CD4-positive, alpha-beta memory T cell (primary cell): ENCODE data around the gene SLC35F2. TPM values are rescaled to one million over a fixed set of nuclear protein-coding genes. Genes with fewer than 3 reads are reported as not detected.

Experiments used
- CTCF ChIA-PET: fragments of 350-600 bp; sonication (Branson Sonifier 250); formaldehyde crosslinking; loops from one replicate; lab custom pipeline; 2021; ENCODE audit warnings: inconsistent platforms; ENCODE audit not compliant: partially characterized antibody; lab: Charles Lee
- POLR2A ChIA-PET: fragments of 350-600 bp; sonication (Branson Sonifier 250); formaldehyde crosslinking; loops from one replicate; lab custom pipeline; 2021; ENCODE audit not compliant: partially characterized antibody; lab: Charles Lee
- DNase-seq, 5 donors: peaks; one replicate each; pipeline versions ENCODE4 v3.0.0 to v3.0.0-alpha.2; 2020 to 2022; ENCODE audit warnings: mixed read lengths in 1 of 5
- H3K27ac ChIP-seq: one replicate; pipeline ENCODE4 v1.7.0; 2013; ENCODE audit warnings: low read depth, low read length
- H3K27me3 ChIP-seq: 2 replicates; pipeline ENCODE4 v1.7.0; 2013; ENCODE audit warnings: mild to moderate bottlenecking, low read length, moderate library complexity; ENCODE audit not compliant: insufficient read depth
- H3K36me3 ChIP-seq: 2 replicates; pipeline ENCODE4 v1.7.0; 2013; ENCODE audit warnings: mild to moderate bottlenecking, low read length, moderate library complexity; ENCODE audit not compliant: insufficient read depth
- H3K4me1 ChIP-seq: 2 replicates; pipeline ENCODE4 v1.7.0; 2013; ENCODE audit warnings: mild to moderate bottlenecking, low read length, moderate library complexity; ENCODE audit not compliant: insufficient read depth
- H3K4me3 ChIP-seq, 2 donors: one replicate each; pipeline ENCODE4 v1.7.0; 2013; ENCODE audit warnings: low read length in 2 of 2, mild to moderate bottlenecking in 1 of 2
- H3K9me3 ChIP-seq, 2 donors: one replicate each; pipeline ENCODE4 v1.7.0; 2013; ENCODE audit warnings: low read length in 2 of 2, control low read depth in 1 of 2; ENCODE audit not compliant: control insufficient read depth in 1 of 2
- H3K27ac Mint-ChIP-seq, 7 donors: one replicate each; pipeline ENCODE4 v1.8.0; 2020 to 2021; ENCODE audit warnings: mixed read lengths in 7 of 7, mild to moderate bottlenecking in 6 of 7, inconsistent platforms in 3 of 7, moderate library complexity in 3 of 7
- H3K27me3 Mint-ChIP-seq, 2 donors: one replicate each; pipeline ENCODE4 v1.8.0; 2020 to 2021; ENCODE audit warnings: mixed read lengths in 2 of 2
- H3K36me3 Mint-ChIP-seq, 2 donors: one replicate each; pipeline ENCODE4 v1.8.0; 2020 to 2021; ENCODE audit warnings: mixed read lengths in 2 of 2, inconsistent platforms in 1 of 2, mild to moderate bottlenecking in 1 of 2
- H3K4me1 Mint-ChIP-seq, 4 donors: one replicate each; pipeline ENCODE4 v1.8.0; 2020 to 2021; ENCODE audit warnings: mixed read lengths in 4 of 4, mild to moderate bottlenecking in 1 of 4
- H3K4me3 Mint-ChIP-seq, 8 donors: one replicate each; pipeline ENCODE4 v1.8.0; 2020 to 2021; ENCODE audit warnings: mixed read lengths in 8 of 8, mild to moderate bottlenecking in 7 of 8, moderate library complexity in 6 of 8, inconsistent platforms in 3 of 8
- H3K9me3 Mint-ChIP-seq, 8 donors: one replicate each; pipeline ENCODE4 v1.8.0; 2020 to 2021; ENCODE audit warnings: mixed read lengths in 8 of 8, mild to moderate bottlenecking in 5 of 8, inconsistent platforms in 3 of 8, moderate library complexity in 1 of 8
- intact Hi-C: fragments of 100-400 bp; cut with micrococcal nuclease; formaldehyde crosslinking; loops from one replicate; pipeline ENCODE4 v1.15.1; 2023
- polyA plus RNA-seq, 2 donors: library from polyadenylated mRNA; unstranded; fragments of 300-500 nt; fragmentation: Illumina TruSeq; gene quantifications; one replicate each; pipeline ENCODE4 v1.2.3, GENCODE V29; 2021
- total RNA-seq, 2 experiments: library from RNA; stranded (reverse); gene quantifications; one replicate each; pipeline ENCODE4 v1.2.3, GENCODE V29; 2021

Gene SLC35F2
- total and polyA plus RNA-seq, 4 experiments from 2014 or later, result 5.9 to 11.9 (median 7.2) TPM

DNA sequence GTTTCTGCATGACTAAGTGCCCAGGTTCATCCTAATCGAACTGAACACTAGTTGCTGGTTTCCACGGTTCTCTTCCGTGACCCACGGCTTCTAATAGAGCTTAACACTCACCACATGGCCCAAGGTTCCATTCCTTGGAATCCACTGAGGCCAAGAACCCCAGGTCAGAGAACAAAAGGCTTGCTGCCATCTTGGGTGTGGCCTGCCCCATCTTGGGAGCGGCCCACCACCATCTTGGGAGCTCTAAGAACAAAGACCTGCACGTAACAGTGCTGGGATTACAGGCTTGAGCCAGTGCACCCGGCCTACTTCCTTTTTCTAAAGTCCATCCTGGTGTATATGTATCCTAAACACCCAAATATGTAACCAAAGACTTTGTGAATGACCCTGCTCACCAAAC lies 68.8 kb downstream of the SLC35F2 start:
- peaks cover 6% of the 10 kb centered on the region for H3K36me3 ChIP-seq
- peaks cover 25 to 27% of the 10 kb centered on the region in 2 donors for H3K36me3 Mint-ChIP-seq
- no peaks in the 10 kb centered on the region for H3K27me3 Mint-ChIP-seq
- CTCF ChIA-PET, result no interaction called here
- no peaks in the 10 kb centered on the region for H3K27me3 ChIP-seq
- no peak overlapping the region for H3K27ac Mint-ChIP-seq
- no peak for DNase-seq
- POLR2A ChIA-PET, result no interaction called here
- H3K4me3 Mint-ChIP-seq, result no peak overlapping the region
- no peaks in the 10 kb centered on the region for H3K4me1 ChIP-seq
- no peak overlapping the region for H3K27ac ChIP-seq
- no peaks in the 10 kb centered on the region for H3K9me3 ChIP-seq
- H3K9me3 Mint-ChIP-seq, result peaks cover 0 to 3% (median 0%) of the 10 kb centered on the region in 8 donors
- intact Hi-C loops, result loop anchor here (10.0 kb wide), 1 partner anchor 105 kb away; no protein-coding TSS in a partner anchor
- peaks cover 0 to 11% (median 3%) of the 10 kb centered on the region in 4 donors for H3K4me1 Mint-ChIP-seq
- H3K4me3 ChIP-seq, result no peak overlapping the region

DNA sequence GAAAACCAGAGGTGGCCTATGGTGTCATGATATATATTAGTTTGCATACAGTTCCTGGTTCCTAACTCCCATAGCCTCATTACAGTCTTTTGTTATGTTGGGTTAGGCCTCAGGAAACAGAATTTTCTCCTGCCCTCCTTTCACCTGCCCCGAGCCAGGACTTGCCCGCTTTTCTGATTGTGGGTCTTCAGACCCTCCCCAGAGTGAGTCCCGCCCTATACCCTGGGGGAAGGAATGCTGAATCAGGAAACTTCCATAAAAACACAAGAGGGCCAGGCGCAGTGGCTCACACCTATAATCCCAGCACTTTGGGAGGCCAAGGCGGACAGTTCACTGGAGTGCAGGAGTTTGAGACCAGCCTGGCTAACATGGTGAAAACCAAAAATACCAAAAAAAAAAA lies 70.9 kb downstream of the SLC35F2 start:
- intact Hi-C loops, result no loop called here
- peaks cover 11 to 12% of the 10 kb centered on the region in 2 donors for H3K36me3 Mint-ChIP-seq
- no peak overlapping the region for H3K4me3 Mint-ChIP-seq
- H3K4me3 ChIP-seq, result no peak overlapping the region
- no peaks in the 10 kb centered on the region for H3K27me3 ChIP-seq
- no peaks in the 10 kb centered on the region for H3K4me1 ChIP-seq
- peaks cover 0 to 11% (median 3%) of the 10 kb centered on the region in 4 donors for H3K4me1 Mint-ChIP-seq
- H3K27me3 Mint-ChIP-seq, result peaks cover 0 to 2% of the 10 kb centered on the region in 2 donors
- H3K9me3 ChIP-seq, result no peaks in the 10 kb centered on the region
- DNase-seq, result no peak
- POLR2A ChIA-PET, result no interaction called here
- CTCF ChIA-PET, result interaction anchor here (0.7 kb wide), 1 partner anchor 57 kb away, joined by 3 read pairs; no protein-coding TSS in a partner anchor
- H3K36me3 ChIP-seq, result peaks cover 6% of the 10 kb centered on the region
- H3K27ac ChIP-seq, result no peak overlapping the region
- H3K9me3 Mint-ChIP-seq, result no peaks in the 10 kb centered on the region
- H3K27ac Mint-ChIP-seq, result no peak overlapping the region

DNA sequence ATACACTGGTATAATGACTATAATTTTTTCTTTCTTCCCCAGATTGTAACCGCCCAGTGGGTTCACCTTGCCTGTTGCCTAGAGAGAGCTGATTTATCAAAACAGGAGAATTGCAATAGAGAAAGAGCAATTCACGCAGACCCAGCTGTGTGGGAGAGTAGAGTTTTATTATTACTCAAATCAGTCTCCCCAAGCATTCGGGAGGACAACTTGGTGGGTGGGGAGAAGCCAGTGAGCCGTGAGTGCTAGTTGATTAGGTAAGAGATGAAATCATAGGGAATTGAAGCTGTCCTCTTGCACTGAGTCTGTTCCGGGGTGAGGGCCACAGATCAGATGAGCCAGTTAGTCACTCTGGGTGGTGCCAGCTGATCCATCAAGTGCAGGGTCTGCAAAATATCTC lies 73.2 kb downstream of the SLC35F2 start:
- H3K4me3 ChIP-seq, result no peak overlapping the region
- no peaks in the 10 kb centered on the region for H3K4me1 ChIP-seq
- intact Hi-C loops, result no loop called here
- no peaks in the 10 kb centered on the region for H3K9me3 ChIP-seq
- H3K27me3 ChIP-seq, result no peaks in the 10 kb centered on the region
- ChIA-PET CTCF (no interaction called here), POLR2A (no interaction called here)
- H3K36me3 Mint-ChIP-seq, result no peaks in the 10 kb centered on the region
- peaks cover 0 to 2% of the 10 kb centered on the region in 2 donors for H3K27me3 Mint-ChIP-seq
- no peak overlapping the region for H3K4me3 Mint-ChIP-seq
- no peak for DNase-seq
- no peaks in the 10 kb centered on the region for H3K9me3 Mint-ChIP-seq
- H3K36me3 ChIP-seq, result no peaks in the 10 kb centered on the region
- no peak overlapping the region for H3K27ac ChIP-seq
- H3K27ac Mint-ChIP-seq, result peak overlapping the region in 1 of 7 donors; percentile 44
- H3K4me1 Mint-ChIP-seq, result no peaks in the 10 kb centered on the region

DNA sequence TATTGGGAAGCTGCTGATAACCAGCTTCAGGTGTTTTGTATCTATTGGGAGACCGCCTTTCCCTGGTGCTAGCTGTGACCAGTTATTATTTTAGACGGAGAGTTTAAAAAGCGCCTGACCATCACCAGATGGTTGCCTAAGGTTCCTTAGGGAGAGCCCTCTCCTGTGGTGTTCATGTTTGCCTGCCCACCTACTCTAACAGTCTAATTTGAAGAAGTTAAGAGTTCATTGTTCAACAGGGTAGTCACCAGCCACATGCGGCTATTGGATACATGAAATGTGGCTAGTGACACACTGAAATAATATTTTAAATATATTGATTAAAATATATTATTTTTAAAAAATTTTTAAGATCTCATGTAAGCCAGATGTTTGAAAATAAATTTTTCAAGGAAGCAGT lies 75.5 kb downstream of the SLC35F2 start:
- DNase-seq, result no peak
- intact Hi-C loops, result no loop called here
- Mint-ChIP-seq H3K36me3 (no peaks in the 10 kb centered on the region), H3K27ac (no peak overlapping the region), H3K9me3 (no peaks in the 10 kb centered on the region), H3K4me3 (no peak overlapping the region), H3K27me3 (peaks cover 0 to 2% of the 10 kb centered on the region in 2 donors), H3K4me1 (no peaks in the 10 kb centered on the region)
- POLR2A ChIA-PET, result no interaction called here
- Histone ChIP-seq H3K4me3 (no peak overlapping the region), H3K9me3 (no peaks in the 10 kb centered on the region), H3K27ac (no peak overlapping the region), H3K4me1 (no peaks in the 10 kb centered on the region), H3K27me3 (no peaks in the 10 kb centered on the region), H3K36me3 (no peaks in the 10 kb centered on the region)
- CTCF ChIA-PET, result no interaction called here

DNA sequence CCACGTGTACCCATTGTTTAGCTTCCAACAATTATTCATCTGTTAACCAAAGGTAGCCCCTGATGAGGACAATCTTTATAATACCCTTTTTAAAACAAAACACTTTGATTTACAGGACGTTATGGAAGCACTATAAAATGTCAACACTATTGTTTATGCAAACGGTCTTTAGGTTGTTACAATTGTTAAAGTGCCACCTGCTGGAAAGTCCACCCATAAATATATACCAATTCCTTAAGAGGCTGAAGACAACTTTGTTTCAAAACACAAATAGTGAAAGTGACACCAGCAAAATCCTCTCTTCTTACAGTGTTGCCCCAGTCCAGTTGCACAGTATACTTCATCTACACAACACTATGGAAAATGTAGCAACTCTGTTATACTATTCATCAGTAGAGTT lies 77.8 kb downstream of the SLC35F2 start:
- ChIA-PET CTCF (no interaction called here), POLR2A (no interaction called here)
- Histone ChIP-seq H3K36me3 (no peaks in the 10 kb centered on the region), H3K4me3 (no peak overlapping the region), H3K4me1 (no peaks in the 10 kb centered on the region), H3K27me3 (no peaks in the 10 kb centered on the region), H3K27ac (no peak overlapping the region), H3K9me3 (no peaks in the 10 kb centered on the region)
- no peak overlapping the region for H3K4me3 Mint-ChIP-seq
- intact Hi-C loops, result no loop called here
- no peaks in the 10 kb centered on the region for H3K36me3 Mint-ChIP-seq
- DNase-seq, result no peak
- H3K27me3 Mint-ChIP-seq, result peaks cover 0 to 2% of the 10 kb centered on the region in 2 donors
- peaks cover 0 to 1% (median 0%) of the 10 kb centered on the region in 4 donors for H3K4me1 Mint-ChIP-seq
- H3K27ac Mint-ChIP-seq, result no peak overlapping the region
- H3K9me3 Mint-ChIP-seq, result no peaks in the 10 kb centered on the region

DNA sequence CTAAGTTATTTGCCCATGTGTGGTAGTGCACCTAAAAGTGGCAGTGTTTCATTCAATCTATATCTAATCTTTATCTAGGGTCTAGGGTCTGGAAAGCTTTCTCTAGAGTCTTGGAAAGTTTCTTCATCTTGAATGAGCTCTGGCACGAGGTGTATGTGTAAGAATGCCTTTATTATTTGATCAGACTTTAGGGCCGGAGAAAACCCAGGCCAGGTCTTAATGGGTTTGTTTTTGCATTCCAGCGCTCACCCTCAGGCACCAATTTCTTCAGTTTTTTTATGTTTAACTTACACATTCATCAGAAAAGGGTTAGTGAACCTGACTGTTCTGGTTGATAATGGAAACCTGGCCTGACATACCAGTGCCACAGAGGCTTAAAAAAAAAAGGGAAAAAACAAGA lies 78.5 kb downstream of the SLC35F2 start:
- Mint-ChIP-seq H3K4me1 (peaks cover 0 to 1% (median 0%) of the 10 kb centered on the region in 4 donors), H3K9me3 (no peaks in the 10 kb centered on the region), H3K4me3 (no peak overlapping the region), H3K36me3 (no peaks in the 10 kb centered on the region), H3K27me3 (peaks cover 0 to 2% of the 10 kb centered on the region in 2 donors), H3K27ac (no peak overlapping the region)
- Histone ChIP-seq H3K4me3 (no peak overlapping the region), H3K27ac (no peak overlapping the region), H3K27me3 (no peaks in the 10 kb centered on the region), H3K9me3 (no peaks in the 10 kb centered on the region), H3K36me3 (no peaks in the 10 kb centered on the region), H3K4me1 (no peaks in the 10 kb centered on the region)
- CTCF ChIA-PET, result no interaction called here
- DNase-seq, result no peak
- intact Hi-C loops, result no loop called here
- POLR2A ChIA-PET, result no interaction called here

DNA sequence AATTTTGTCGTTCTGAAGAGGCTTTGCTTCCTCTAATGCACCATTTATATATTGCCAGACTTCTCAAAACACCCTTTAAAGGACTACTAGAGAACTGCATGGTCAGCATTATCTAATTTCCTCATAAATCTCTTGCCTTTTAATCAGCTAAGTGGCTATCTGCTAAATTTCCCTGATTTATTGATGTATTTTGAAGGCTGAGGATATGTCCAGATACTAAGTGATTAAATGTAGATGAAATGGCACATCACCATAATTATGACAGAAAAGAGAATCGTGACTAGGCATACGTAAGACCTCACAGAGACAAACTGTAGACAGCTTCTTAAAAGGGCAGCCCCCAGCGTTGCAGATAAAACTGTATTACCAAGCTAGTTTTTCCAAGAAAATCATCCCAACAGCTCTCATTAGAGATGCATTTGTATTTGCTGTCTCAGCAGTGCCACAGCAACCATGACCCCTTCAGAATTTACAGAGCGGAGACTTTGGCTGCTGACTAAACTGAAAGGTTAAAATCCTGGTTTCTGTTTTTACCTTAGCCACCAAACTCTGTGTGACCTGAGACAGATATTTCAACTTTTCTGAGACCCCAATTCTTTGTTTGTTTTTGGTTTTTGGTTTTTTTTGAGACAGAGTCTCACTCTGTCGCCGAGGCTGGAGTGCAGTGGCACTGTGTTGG lies 79.6 kb downstream of the SLC35F2 start:
- intact Hi-C loops, result no loop called here
- Histone ChIP-seq H3K4me1 (no peaks in the 10 kb centered on the region), H3K27ac (no peak overlapping the region), H3K9me3 (no peaks in the 10 kb centered on the region), H3K4me3 (no peak overlapping the region), H3K36me3 (no peaks in the 10 kb centered on the region), H3K27me3 (no peaks in the 10 kb centered on the region)
- no peaks in the 10 kb centered on the region for H3K9me3 Mint-ChIP-seq
- H3K4me3 Mint-ChIP-seq, result no peak overlapping the region
- H3K36me3 Mint-ChIP-seq, result no peaks in the 10 kb centered on the region
- H3K4me1 Mint-ChIP-seq, result peaks cover 0 to 1% (median 0%) of the 10 kb centered on the region in 4 donors
- no peaks in the 10 kb centered on the region for H3K27me3 Mint-ChIP-seq
- no peak overlapping the region for H3K27ac Mint-ChIP-seq
- DNase-seq, result no peak
- ChIA-PET CTCF (interaction anchor here (1.2 kb wide), 1 partner anchor 230 kb away, joined by 3 read pairs; no protein-coding TSS in a partner anchor), POLR2A (no interaction called here)
